Measurements from ENCODE around the gene SULT1E1.

SULT1E1 gene

GRCh38 chr4:69813628-69814027 lies 46.3 kb downstream of the SULT1E1 start:
- H3K79me2 ChIP-seq (ENCODE audit: insufficient read depth, low read depth): no peaks in the 10 kb centered on the region
- no peaks in the 10 kb centered on the region for H4K20me1 ChIP-seq (ENCODE audit: insufficient read depth)
- no peak overlapping the region for H2AFZ ChIP-seq (ENCODE audit: low read depth)
- no peaks in the 10 kb centered on the region for H3K27me3 ChIP-seq (ENCODE audit: insufficient read depth, low read depth)
- H3K9ac ChIP-seq: no peak overlapping the region
- no peak overlapping the region for H3K4me3 ChIP-seq (IDR thresholded peaks at IDR 0.05; ENCODE audit: insufficient read depth, low read depth, low read length)
- H3K36me3 ChIP-seq (ENCODE audit: insufficient read depth): no peaks in the 10 kb centered on the region
- H3K4me2 ChIP-seq: no peak overlapping the region
- no peaks in the 10 kb centered on the region for H3K4me1 ChIP-seq (ENCODE audit: low read depth, poor library complexity, severe bottlenecking)
- no peak for TF ChIP-seq CTCF (conservative IDR thresholded peaks at IDR 0.05; ENCODE audit: low read depth, low read length)
- no peak overlapping the region for H3K27ac ChIP-seq

- Histone ChIP-seq H3K79me2 (ENCODE audit: insufficient read depth, low read depth) (no peaks in the 10 kb centered on the region), H3K4me3 (IDR thresholded peaks at IDR 0.05; ENCODE audit: insufficient read depth, low read depth, low read length) (no peak overlapping the region), H3K9ac (no peak overlapping the region), H3K4me1 (ENCODE audit: low read depth, poor library complexity, severe bottlenecking) (no peaks in the 10 kb centered on the region), H3K27ac (no peak overlapping the region), H3K36me3 (ENCODE audit: insufficient read depth) (no peaks in the 10 kb centered on the region), H3K4me2 (no peak overlapping the region), H3K27me3 (ENCODE audit: insufficient read depth, low read depth) (no peaks in the 10 kb centered on the region), H2AFZ (ENCODE audit: low read depth) (no peak overlapping the region), H4K20me1 (ENCODE audit: insufficient read depth) (no peaks in the 10 kb centered on the region)
- TF ChIP-seq CTCF (conservative IDR thresholded peaks at IDR 0.05; ENCODE audit: low read depth, low read length): no peak
Measured at GRCh38 chr4:69811166-69811565, 48.8 kb downstream of the SULT1E1 start.

- TF ChIP-seq CTCF (conservative IDR thresholded peaks at IDR 0.05; ENCODE audit: low read depth, low read length): no peak
- no peaks in the 10 kb centered on the region for H3K27me3 ChIP-seq (ENCODE audit: insufficient read depth, low read depth)
- no peak overlapping the region for H3K27ac ChIP-seq
- H3K4me2 ChIP-seq: no peak overlapping the region
- H2AFZ ChIP-seq (ENCODE audit: low read depth): no peak overlapping the region
- H3K4me1 ChIP-seq (ENCODE audit: low read depth, poor library complexity, severe bottlenecking): peaks cover 8% of the 10 kb centered on the region
- no peak overlapping the region for H3K4me3 ChIP-seq (IDR thresholded peaks at IDR 0.05; ENCODE audit: insufficient read depth, low read depth, low read length)
- no peaks in the 10 kb centered on the region for H4K20me1 ChIP-seq (ENCODE audit: insufficient read depth)
- H3K79me2 ChIP-seq (ENCODE audit: insufficient read depth, low read depth): no peaks in the 10 kb centered on the region
- H3K9ac ChIP-seq: no peak overlapping the region
- H3K36me3 ChIP-seq (ENCODE audit: insufficient read depth): no peaks in the 10 kb centered on the region
Measured at GRCh38 chr4:69800599-69800998, 59.3 kb downstream of the SULT1E1 start.

GRCh38 chr4:69799337-69799736 lies 60.6 kb downstream of the SULT1E1 start:
- no peak overlapping the region for H3K9ac ChIP-seq
- TF ChIP-seq CTCF (conservative IDR thresholded peaks at IDR 0.05; ENCODE audit: low read depth, low read length): no peak
- H3K4me1 ChIP-seq (ENCODE audit: low read depth, poor library complexity, severe bottlenecking): peaks cover 8% of the 10 kb centered on the region
- no peaks in the 10 kb centered on the region for H4K20me1 ChIP-seq (ENCODE audit: insufficient read depth)
- no peaks in the 10 kb centered on the region for H3K36me3 ChIP-seq (ENCODE audit: insufficient read depth)
- no peak overlapping the region for H3K27ac ChIP-seq
- no peak overlapping the region for H3K4me3 ChIP-seq (IDR thresholded peaks at IDR 0.05; ENCODE audit: insufficient read depth, low read depth, low read length)
- H3K27me3 ChIP-seq (ENCODE audit: insufficient read depth, low read depth): no peaks in the 10 kb centered on the region
- H3K79me2 ChIP-seq (ENCODE audit: insufficient read depth, low read depth): no peaks in the 10 kb centered on the region
- H2AFZ ChIP-seq (ENCODE audit: low read depth): no peak overlapping the region
- H3K4me2 ChIP-seq: no peak overlapping the region
